HUES6 (cell line): Measurements from ENCODE around the gene EMID1.
"Not testable (repeated sequence)": the region's sequence is repeated elsewhere in the genome, so short reads cannot be mapped to it uniquely, and the experiment has no call there.

Experiments used
- H3K27ac ChIP-seq: 2 replicates; pipeline ENCODE4 v1.7.0; 2013; ENCODE audit warnings: low read depth, mild to moderate bottlenecking, low read length, inconsistent platforms
- H3K27me3 ChIP-seq: 2 replicates; pipeline ENCODE4 v1.6.1; 2013; ENCODE audit warnings: low read length; ENCODE audit not compliant: control insufficient read depth, insufficient read depth
- H3K36me3 ChIP-seq: 2 replicates; pipeline ENCODE4 v1.6.1; 2013; ENCODE audit warnings: low read length; ENCODE audit not compliant: control insufficient read depth, insufficient read depth
- H3K4me1 ChIP-seq: 2 replicates; pipeline ENCODE4 v1.6.1; 2013; ENCODE audit warnings: low read length; ENCODE audit not compliant: control insufficient read depth, insufficient read depth
- H3K4me3 ChIP-seq: 2 replicates; pipeline ENCODE4 v1.5.1; 2013; ENCODE audit warnings: low read depth, low read length
- H3K9ac ChIP-seq: one replicate; pipeline ENCODE4 v1.6.1; 2013; ENCODE audit warnings: mild to moderate bottlenecking, low read length
- H3K9me3 ChIP-seq: 2 replicates; pipeline ENCODE4 v1.6.1; 2013; ENCODE audit warnings: low read depth, low read length; ENCODE audit not compliant: control insufficient read depth, insufficient read depth

EMID1 gene

GRCh38 chr22:29243874-29244446 is 38.3 kb downstream of the EMID1 start:
- Histone ChIP-seq H3K9me3 (peaks cover 7% of the 10 kb centered on the region), H3K9ac (no peak overlapping the region), H3K36me3 (no peaks in the 10 kb centered on the region), H3K4me3 (no peak overlapping the region), H3K27me3 (no peaks in the 10 kb centered on the region), H3K4me1 (no peaks in the 10 kb centered on the region), H3K27ac (no peak overlapping the region)

GRCh38 chr22:29244785-29245625 is 39.3 kb downstream of the EMID1 start:
- H3K9me3 ChIP-seq = peaks cover 7% of the 10 kb centered on the region
- H3K4me1 ChIP-seq = no peaks in the 10 kb centered on the region
- H3K4me3 ChIP-seq = no peak overlapping the region
- H3K27ac ChIP-seq = no peak overlapping the region
- H3K27me3 ChIP-seq = no peaks in the 10 kb centered on the region
- no peaks in the 10 kb centered on the region for H3K36me3 ChIP-seq
- no peak overlapping the region for H3K9ac ChIP-seq

GRCh38 chr22:29245626-29246385 is 40.1 kb downstream of the EMID1 start:
- Histone ChIP-seq H3K9me3 (peaks cover 7% of the 10 kb centered on the region), H3K4me1 (no peaks in the 10 kb centered on the region), H3K27ac (no peak overlapping the region), H3K27me3 (no peaks in the 10 kb centered on the region), H3K9ac (no peak overlapping the region), H3K36me3 (no peaks in the 10 kb centered on the region), H3K4me3 (no peak overlapping the region)

- H3K9me3 ChIP-seq, H3K9ac ChIP-seq, H3K27me3 ChIP-seq, H3K4me1 ChIP-seq, H3K4me3 ChIP-seq, H3K27ac ChIP-seq, H3K36me3 ChIP-seq: not testable (repeated sequence)
These were observed 42.2 kb downstream of the EMID1 start for GRCh38 chr22:29247891-29248290.

- no peak overlapping the region for H3K9ac ChIP-seq
- H3K36me3 ChIP-seq = no peaks in the 10 kb centered on the region
- no peaks in the 10 kb centered on the region for H3K9me3 ChIP-seq
- no peak overlapping the region for H3K4me3 ChIP-seq
- no peaks in the 10 kb centered on the region for H3K4me1 ChIP-seq
- H3K27me3 ChIP-seq = no peaks in the 10 kb centered on the region
- no peak overlapping the region for H3K27ac ChIP-seq
These were observed 45.6 kb downstream of the EMID1 start for GRCh38 chr22:29251265-29251664.

- H3K27ac ChIP-seq = no peak overlapping the region
- H3K27me3 ChIP-seq = no peaks in the 10 kb centered on the region
- no peaks in the 10 kb centered on the region for H3K9me3 ChIP-seq
- H3K4me1 ChIP-seq = no peaks in the 10 kb centered on the region
- H3K4me3 ChIP-seq = no peak overlapping the region
- no peak overlapping the region for H3K9ac ChIP-seq
- H3K36me3 ChIP-seq = no peaks in the 10 kb centered on the region
These were observed 46.5 kb downstream of the EMID1 start for GRCh38 chr22:29251981-29252911.

- no peaks in the 10 kb centered on the region for H3K9me3 ChIP-seq
- H3K4me1 ChIP-seq = no peaks in the 10 kb centered on the region
- H3K36me3 ChIP-seq = no peaks in the 10 kb centered on the region
- H3K27ac ChIP-seq = no peak overlapping the region
- H3K9ac ChIP-seq = no peak overlapping the region
- H3K27me3 ChIP-seq = no peaks in the 10 kb centered on the region
- no peak overlapping the region for H3K4me3 ChIP-seq
These were observed 48.0 kb downstream of the EMID1 start for GRCh38 chr22:29253561-29254285.

- H3K36me3 ChIP-seq = peaks cover 5% of the 10 kb centered on the region
- H3K27ac ChIP-seq = no peak overlapping the region
- H3K4me3 ChIP-seq = no peak overlapping the region
- H3K27me3 ChIP-seq = no peaks in the 10 kb centered on the region
- no peak overlapping the region for H3K9ac ChIP-seq
- no peaks in the 10 kb centered on the region for H3K9me3 ChIP-seq
- H3K4me1 ChIP-seq = no peaks in the 10 kb centered on the region
These were observed 48.6 kb downstream of the EMID1 start for GRCh38 chr22:29254286-29254660.

- Histone ChIP-seq H3K9ac (no peak overlapping the region), H3K9me3 (no peaks in the 10 kb centered on the region), H3K27ac (no peak overlapping the region), H3K27me3 (no peaks in the 10 kb centered on the region), H3K4me1 (no peaks in the 10 kb centered on the region), H3K4me3 (no peak overlapping the region), H3K36me3 (peaks cover 14% of the 10 kb centered on the region)
These were observed 49.4 kb downstream of the EMID1 start for GRCh38 chr22:29255064-29255621.
